GM04503 (cell line): ENCODE measurements around the gene TXNDC17.
"Not testable (repeated sequence)": the region's sequence is repeated elsewhere in the genome, so short reads cannot be mapped to it uniquely, and the experiment has no call there.

ENCODE experiments used
- DNase-seq: peaks from one replicate; pipeline ENCODE4 v3.0.0-alpha.2; 2012; ENCODE audit warnings: low read depth

TXNDC17 gene

GRCh38 chr17:6661464-6661848 lies 20.6 kb downstream of the TXNDC17 start:
- DNase-seq: no peak

DNA sequence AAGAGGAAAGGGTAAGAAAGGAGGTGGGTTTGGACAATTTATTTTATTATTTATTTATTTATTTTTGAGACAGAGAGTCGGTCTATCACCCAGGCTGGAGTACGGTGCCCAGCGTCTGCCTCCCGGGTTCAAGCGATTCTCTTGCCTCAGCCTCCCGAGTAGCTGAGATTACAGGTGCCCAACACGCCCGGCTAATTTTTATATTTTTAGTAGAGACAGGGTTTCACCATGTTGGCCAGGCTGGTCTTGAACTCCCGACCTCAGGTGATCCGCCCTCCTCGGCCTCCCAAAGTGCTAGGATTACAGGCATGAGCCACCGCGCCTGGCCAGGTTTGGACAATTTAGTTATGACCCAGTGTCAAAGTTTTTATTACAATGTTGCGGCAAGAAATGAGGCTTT lies 22.3 kb downstream of the TXNDC17 start:
- not testable (repeated sequence) for DNase-seq

DNA sequence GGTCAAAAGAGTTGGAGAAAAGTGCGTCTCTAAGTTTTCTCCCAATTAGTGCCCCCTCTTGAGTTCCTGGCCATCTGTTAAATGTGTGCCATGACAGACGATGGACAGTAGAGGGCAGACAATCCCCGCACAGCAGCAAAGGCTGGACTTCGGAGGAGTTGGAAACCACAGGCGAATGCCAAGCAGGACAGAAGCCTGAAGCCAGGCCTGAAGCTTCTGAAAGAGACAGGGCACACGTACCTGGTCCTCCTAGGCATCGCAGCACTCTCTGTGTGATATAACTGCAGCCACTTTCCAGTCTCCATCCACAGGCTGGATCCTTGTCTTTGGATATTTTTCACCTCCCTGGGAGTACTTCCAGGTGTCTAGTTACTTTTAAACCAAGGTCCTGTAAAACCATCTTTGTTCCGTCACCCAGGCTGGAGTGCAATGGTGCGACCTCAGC lies 25.2 kb downstream of the TXNDC17 start:
- no peak for DNase-seq

DNA sequence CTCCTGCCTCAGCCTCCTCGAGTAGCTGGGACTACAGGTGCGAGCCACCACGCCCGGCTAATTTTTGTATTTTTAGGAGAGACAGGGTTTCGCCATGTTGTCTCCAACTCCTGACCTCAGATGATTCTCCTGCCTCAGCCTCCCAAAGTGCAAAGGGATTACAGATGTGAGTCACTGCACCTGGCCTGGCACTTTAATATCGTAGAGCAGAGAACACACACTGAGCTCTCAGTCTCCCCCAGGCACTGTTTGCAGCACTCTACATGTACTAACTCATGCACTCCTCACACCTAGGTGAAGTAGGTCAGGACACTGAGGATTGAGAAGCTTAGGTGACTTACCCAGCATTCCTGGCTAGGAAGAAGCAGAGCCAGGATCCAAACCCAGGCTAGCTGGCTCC lies 25.7 kb downstream of the TXNDC17 start:
- no peak for DNase-seq

DNA sequence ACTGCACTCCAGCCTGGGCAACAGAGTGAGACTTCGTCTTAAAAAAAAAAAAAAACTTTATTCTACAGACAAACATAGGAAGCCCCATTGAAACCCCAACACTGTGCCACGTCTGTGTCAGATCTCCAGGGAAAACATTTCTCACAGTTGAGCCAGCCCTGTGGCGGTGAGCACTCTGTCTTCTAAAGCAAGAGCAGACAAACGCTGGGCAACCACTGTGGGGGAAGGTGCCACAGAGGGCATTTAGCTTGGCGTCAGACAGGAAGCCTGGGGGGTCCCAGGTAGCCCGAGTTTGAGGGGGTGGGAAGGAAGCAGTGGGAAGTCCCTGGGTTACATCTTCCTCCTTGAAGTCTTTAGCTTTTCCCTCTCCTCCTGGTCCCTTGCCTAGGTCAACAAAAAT lies 26.7 kb downstream of the TXNDC17 start:
- DNase-seq: no peak

DNA sequence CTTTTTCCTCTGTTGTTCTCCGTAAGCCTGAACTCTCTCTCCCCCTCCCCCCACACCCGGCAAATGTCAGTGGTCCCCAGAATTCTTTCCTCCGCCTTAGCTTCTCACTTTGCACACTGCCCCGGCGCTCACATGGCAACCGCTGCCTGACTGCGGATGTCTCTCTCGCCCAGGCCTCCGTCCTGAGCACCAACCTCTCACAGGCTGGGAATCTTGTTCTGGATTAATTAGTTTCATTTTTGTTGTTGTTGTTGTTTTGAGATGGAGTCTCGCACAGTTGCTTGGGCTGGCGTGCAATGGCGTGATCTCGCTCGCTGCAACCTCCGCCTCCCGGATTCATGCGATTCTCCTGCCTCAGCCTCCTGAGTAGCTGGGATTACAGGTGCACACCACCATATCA lies 27.4 kb downstream of the TXNDC17 start:
- DNase-seq: no peak

GRCh38 chr17:6668727-6669425 lies 28.0 kb downstream of the TXNDC17 start:
- DNase-seq: no peak

DNA sequence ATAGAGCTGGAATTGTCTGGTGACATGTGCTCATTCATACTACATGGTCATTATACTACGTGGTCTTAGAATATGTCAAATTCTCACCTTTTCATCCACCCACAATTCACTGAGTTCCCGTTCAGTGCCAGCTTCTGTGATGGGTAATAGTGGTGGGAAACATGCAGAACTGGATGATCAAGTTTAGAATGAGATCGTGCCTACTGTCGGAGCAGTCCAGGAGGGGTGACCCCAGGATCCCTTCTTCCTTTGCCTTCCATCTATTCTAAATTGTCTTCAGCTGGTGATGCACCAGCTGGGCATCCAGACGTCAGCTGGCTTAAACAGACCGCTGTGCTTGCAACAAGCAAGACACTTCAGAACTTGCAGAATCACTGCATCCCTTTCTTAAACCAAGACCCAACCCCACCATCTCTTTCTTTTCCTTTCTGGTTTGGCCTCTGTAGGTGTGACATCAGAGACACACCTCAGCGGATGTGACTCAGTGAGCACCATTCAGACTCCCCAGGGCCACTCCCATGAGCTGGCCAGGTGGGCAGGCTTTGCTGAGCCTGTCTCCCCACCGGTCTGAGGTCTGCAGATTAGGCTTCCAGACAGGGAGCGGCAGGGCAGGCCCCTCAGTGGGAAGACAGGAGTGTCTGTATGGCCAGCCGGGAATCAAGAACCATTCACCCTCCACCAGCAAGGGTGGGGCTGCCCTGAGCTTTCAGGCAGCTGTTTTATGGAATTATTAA lies 28.8 kb downstream of the TXNDC17 start:
- DNase-seq: no peak

DNA sequence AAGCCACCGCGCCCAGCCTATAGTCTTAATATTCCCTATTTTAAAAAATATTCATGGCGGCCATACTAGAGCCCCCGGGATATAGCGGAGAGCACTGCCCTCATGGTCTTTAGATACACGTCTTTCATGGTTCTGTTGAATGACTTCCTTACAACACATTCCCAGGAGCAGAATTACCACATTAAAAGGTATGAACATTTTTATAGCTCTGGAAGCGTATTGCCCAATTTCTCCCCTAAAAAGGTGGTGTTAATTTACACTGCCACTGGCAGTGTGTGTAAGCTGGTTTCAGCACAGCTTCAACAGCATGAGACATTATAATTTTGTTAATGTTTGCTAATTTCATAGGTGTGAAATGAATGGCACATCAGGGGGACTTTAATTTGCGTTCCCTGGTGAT lies 29.7 kb downstream of the TXNDC17 start:
- no peak for DNase-seq

DNA sequence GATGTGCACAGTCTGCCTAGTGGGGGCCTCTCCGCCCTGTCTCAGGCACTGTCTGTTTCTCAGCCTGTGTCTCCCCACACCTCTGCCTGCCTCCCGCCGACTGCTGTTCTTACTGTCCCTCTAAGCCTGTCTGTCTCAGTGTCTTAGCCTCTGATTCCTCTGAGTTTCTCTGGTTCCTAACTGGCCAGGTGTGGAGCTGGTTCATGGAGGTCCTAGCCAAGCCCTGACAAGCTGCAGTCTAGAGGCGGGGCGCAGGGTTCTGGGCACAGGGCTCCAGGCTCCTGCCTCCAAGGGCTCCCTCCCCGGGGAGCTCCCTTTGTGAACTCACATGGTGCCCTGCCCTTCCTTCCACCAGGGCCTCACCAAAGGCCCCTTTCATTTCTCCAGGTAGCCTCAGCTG lies 30.1 kb downstream of the TXNDC17 start:
- DNase-seq: no peak

- DNase-seq: no peak
Measured at GRCh38 chr17:6671431-6671830, 30.6 kb downstream of the TXNDC17 start.

- DNase-seq: no peak
Measured at GRCh38 chr17:6674586-6674985, 33.7 kb downstream of the TXNDC17 start.

DNA sequence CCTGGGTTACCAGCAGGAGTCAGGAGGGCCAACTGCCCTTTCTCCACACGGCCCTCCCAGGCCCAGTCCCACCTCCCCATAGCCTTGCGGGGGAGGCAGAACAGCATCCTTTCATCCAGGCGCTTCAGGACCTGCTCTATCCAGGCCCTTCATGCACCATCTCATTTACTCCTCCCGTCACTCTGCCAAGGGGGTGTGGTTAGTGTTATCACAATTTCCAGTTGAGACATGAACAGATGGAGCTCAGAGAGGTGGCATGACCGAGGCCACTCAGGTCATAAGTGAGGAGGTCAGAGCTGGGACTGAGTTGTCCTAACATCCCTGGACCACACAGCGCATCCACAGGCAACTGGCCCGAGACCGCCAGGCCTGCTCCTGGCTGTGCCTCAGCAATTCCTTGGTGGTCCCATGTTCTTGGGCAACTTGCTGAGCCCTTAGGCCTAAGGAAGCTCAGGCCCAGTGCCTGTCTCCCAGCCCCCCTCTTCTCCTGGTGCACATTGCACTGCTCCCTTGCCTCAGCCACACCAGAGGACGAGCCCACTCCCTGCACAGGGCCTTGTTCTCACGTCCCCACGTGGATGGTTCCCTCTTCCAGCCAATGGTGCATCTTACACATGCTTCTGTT lies 34.5 kb downstream of the TXNDC17 start:
- DNase-seq: no peak

GRCh38 chr17:6676802-6677157 lies 35.9 kb downstream of the TXNDC17 start:
- DNase-seq: no peak

DNA sequence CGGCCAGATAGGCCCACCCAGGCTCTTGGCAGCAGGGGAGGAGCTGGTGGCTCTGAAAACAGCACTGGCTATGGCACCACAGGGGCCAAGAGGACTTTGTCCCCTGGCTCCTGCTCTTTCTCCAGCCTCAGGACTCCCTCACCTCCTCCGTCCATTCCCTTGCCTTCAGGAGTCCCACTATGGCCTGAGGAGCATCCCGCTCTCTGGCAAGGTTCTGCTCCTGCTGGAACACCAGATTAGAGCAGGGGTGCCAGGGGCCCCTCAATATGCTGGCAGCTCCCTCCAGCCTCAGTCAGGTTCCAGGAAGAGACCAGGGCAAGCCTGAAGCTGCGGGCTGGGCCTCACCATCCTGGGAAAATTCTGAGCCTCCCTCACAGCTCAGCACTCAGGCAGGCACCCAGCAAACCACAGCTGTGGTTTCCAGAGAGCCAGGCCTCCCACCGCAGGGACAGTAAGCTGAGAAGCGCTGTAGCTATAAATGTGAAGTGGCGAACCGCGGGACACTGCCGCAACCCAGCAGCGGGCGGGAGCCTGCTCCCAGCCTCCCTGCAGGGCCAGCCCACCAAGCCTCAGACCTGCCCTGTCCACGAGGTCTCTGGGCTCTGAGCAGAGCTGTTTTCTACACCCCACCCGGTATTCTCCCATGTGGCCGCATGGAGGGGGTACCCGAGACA lies 36.4 kb downstream of the TXNDC17 start:
- peak; percentile 21 for DNase-seq

- no peak for DNase-seq
Measured at GRCh38 chr17:6677946-6678345, 37.1 kb downstream of the TXNDC17 start.

GRCh38 chr17:6679241-6679640 lies 38.4 kb downstream of the TXNDC17 start:
- DNase-seq: no peak

GRCh38 chr17:6681176-6681575 lies 40.3 kb downstream of the TXNDC17 start:
- no peak for DNase-seq

GRCh38 chr17:6681671-6682070 lies 40.8 kb downstream of the TXNDC17 start:
- DNase-seq: no peak

GRCh38 chr17:6682339-6682738 lies 41.5 kb downstream of the TXNDC17 start:
- DNase-seq: no peak

DNA sequence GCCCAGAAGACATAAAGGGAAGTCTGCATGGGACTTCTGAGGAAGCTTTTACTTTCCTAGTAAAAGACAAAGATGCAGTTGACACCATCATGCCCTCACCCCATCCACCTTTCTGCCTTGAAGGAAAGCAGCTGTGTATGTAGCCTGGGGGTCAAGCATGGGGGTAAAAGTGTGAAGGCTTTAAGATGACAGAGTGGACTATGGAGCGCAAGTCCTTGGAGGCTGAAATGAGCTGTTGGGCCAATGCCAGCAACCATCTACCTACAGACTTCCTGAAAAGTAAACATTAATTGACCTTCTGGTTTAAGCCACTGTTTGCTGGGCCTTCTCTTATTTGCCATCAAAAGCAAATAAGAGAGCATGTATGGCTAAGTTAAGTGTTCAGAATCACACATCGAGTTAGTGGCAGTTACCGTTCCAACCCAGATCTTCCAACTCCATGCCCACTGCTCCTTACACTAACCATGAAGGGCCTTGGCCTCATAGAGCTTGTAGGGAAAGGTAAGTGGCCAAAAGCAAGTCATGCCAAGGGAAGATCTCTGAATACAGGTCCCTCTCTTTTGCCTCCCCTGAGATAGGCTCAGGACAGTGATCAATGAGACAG lies 42.3 kb downstream of the TXNDC17 start:
- no peak for DNase-seq

- no peak for DNase-seq
Measured at GRCh38 chr17:6683730-6684459, 43.0 kb downstream of the TXNDC17 start.
